ENCODE results near the gene BEST1.

The BEST1 gene

DNA sequence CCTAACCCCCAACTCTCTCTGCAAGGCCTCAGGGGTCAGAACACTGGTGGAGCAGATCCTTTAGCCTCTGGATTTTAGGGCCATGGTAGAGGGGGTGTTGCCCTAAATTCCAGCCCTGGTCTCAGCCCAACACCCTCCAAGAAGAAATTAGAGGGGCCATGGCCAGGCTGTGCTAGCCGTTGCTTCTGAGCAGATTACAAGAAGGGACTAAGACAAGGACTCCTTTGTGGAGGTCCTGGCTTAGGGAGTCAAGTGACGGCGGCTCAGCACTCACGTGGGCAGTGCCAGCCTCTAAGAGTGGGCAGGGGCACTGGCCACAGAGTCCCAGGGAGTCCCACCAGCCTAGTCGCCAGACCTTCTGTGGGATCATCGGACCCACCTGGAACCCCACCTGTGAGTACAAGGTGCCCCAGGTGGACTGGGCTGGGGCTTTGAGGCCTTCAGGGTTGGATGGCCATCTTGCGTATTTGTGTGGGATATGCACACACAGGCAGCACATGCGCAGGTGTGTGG, at the start of gene BEST1:
Gene BEST1 (plus strand): TSS at position 317 of the 513 bp plus-strand sequence. CDS start 1,456 bp downstream, outside the sequence.
- DNase-seq, result no peak

DNA sequence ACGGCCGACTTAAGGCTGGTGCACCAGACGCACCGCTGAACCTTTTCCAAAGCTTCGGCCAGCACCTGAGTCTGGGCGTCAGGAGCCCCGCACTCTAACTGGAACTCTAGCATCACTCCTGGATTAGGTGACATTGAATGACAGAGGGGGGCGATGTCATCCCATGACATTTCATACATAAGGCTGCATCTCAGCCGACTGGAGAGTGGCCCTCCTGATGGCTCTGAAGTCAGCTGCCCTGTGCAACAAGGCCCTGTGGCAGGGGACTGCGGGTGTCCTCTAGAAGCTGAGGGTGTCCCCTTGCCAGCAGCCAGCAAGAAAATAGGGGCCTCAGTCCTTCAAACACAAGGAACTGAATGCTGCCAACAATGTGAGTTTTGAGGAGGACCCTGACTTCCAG, 48.8 kb upstream of the BEST1 start:
- no peak for DNase-seq

DNA sequence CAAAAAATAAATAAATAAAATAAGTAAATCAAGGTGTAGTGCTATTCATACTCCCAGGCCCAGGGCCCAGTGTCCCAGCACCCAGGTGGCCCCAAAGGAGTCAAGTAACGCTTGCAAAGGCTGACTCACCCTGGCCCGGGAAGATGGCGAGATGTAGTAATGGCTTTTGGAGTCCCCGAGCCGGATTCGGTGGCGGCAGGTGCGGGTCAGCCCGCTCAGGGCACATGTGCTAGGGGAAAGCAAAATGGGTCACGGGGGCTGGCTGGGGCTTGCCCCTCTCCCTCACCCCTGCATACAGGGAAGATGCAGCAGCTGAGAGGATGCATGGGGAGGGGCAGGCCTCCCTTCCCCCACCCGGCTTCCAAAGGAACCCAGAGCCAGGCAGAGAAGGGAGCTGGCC, 47.8 kb upstream of the BEST1 start:
- no peak for DNase-seq

DNA sequence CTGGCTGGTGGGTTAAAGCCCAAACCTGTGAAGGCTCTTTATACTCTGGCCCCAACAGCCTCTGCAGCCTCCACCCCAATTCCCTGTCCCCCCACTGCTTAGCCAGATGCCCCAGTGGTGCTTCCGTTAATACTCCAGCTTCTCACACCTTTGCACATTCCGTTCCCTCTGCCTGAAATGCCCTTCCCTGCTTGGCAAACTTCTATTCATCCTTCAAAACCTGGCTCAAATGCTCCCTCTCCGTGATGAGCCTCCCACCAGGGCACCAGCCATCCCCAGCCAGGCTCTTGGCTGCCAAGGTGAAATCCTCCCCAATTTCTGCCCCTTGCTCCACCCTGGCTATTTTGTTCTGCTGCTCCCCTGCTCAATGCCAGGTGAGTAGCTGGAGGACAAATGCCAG, 46.3 kb upstream of the BEST1 start:
- DNase-seq, result no peak

DNA sequence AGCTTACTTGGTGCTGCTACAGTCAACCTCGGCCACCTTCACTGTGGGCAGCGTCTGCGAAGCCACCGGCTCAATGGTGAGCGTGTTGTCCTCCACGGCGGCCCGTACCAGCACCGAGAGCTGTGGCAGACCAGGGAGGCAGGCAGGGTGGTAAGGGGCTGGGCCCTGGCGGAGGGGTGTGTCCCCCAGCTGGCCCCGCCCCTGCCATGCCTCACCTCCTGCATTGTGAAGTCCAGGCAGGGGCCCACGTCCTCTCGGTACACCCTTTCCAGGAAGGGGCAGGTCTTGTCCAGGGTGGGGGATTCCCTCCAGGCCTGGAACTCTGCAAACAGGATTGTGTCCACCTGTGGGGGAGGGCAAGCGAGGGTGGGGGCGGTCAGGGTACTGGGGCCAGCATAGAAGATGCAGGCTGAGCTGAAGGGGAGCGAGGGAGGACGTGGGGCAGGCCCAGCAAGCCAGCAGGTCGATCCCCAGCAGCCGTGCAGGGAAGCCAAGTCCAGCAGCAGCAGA, 45.6 kb upstream of the BEST1 start:
- peak; percentile 48 for DNase-seq

DNA sequence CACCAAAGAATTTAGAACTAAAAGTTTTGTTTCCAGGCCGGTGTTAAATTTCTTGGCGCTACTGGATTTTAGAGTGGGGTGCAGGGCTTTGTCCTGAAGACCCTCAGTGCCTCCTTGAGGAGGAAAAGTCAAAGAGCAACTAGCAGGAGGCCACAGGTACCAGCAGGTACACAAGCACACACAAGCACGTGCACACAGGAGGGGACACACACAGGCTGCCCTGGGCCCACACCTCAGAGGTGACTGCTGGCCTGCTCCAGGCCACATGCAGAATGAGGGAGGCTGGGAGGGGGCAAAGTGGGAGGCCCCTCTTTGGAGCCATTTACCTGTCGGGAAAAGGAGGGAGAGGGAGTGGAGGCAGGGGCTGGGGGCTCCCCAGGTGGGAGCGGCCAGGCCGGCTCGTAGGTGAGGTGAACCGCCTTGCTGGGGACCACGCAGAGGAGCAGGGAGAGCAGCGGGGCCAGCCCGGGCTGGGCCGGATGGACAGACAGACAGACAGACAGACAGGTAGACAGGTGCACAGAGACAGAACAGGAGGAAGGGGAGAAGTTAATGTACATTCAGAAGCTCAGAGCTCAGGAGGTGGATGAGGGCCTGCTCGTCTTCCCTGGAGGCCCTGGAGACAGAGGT, 45.0 kb upstream of the BEST1 start:
- DNase-seq, result no peak

DNA sequence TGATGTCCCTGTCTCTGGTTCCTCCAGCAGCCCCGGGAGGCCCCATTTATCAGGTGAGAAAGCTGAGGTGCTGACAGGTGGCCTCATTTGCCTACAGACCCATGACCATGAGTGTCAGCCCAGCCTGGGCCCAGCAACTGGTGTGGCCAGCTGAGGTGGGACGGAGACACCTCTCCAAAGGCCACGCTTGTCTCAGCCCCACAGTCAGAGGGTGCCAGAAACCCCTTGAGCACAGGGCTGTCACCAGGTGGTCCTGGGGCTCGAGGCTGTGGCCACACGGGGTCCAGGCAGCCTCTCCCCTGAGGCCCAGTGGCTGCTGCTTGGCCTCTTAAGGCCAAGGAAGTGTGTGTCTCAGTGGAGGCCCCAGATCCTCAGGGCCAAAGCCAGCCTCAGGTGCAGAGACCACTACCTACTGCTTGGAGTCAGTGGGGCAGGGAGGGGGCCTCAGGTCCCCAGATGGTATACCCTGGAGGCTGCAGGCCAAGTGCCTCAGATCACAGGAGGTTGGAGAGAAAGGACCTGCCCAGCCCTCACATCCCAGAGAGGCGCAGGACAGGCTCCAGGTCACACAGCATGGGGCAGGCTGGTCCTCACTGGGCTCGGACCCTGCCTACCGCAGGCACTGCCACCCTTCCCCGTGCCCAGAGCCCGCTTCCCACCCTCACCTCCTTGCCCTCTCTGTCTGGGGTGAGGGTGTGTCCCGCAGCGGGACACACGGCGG, 44.2 kb upstream of the BEST1 start:
- DNase-seq, result no peak

DNA sequence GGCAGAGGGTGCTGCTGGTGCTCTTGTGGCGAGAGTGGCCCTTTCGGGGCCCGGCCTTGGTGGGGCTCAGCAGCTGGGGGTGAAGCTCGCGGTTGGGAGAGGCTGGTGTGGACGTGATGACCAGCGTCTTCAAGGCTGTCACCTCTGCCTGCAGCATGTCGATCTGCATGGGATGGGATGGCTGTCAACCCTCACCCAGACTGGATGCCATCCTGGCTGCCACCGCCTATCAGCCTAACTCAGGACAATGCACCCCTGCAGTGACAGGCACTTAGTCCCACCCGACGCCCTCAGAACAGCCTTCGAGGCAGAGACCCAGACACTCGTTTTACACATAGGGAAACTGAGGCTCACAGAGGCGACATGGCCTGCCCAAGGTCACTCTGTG, 43.6 kb upstream of the BEST1 start:
- no peak for DNase-seq

DNA sequence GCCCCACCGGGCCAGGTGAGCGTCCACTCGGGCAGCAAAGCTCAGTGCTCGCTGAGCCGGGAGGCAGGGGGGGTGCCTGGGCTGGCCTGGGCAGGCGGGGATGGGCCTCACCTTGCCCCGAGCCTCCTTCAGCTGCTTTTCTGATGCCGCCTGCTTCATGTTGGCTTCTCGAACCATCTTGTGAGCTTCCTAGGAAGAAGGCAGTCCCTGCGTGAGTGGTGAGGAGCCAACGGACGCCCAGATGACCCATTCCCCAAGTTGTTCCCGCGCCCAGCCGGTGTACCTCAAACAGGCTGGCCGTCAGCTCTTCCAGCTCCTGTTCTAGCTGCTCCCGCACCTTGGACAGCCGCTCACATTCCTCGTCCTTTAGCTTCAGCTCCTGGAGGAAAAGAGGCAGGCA, 42.9 kb upstream of the BEST1 start:
- no peak for DNase-seq

DNA sequence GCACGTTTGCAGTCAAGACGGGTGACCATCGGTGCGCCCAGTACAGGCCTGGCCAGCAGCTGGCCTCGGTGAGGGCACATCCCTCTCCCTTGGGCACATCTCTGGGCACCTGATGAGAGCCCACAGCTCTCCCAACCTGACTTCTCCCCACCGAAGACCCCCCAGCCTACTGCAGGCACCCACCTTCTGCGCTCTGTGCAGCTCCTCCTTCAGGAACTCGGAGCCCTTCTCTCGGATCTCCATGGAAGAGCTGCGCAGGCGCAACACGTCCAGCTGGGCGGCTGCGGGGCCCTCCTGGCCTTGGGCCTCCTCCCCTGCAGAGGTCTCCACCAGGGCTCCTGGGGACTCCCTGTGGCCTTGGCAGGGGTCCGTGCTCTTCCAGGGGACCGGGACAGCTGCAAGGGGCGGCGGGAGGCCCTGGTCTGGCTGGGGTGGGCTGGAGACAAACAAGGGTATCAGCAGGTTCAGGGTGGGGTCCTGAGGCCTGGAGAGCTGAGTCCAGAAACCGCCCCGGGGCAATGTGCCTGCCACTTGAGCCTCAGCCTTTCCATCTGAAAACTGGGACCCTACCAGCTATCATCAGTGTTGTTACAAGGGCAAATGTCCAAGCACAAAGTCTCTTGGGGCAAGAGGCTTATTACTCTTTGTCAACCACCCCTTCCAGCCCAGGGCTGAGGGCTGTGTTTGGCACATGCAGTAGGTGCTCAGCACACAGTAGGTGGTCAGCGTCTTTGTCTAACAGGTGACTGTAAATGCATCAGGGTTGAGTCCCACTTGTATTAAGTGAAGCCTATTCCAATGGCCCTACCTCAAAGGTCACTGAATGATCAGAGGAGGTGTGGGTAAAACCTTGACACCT, 42.1 kb upstream of the BEST1 start:
- no peak for DNase-seq

DNA sequence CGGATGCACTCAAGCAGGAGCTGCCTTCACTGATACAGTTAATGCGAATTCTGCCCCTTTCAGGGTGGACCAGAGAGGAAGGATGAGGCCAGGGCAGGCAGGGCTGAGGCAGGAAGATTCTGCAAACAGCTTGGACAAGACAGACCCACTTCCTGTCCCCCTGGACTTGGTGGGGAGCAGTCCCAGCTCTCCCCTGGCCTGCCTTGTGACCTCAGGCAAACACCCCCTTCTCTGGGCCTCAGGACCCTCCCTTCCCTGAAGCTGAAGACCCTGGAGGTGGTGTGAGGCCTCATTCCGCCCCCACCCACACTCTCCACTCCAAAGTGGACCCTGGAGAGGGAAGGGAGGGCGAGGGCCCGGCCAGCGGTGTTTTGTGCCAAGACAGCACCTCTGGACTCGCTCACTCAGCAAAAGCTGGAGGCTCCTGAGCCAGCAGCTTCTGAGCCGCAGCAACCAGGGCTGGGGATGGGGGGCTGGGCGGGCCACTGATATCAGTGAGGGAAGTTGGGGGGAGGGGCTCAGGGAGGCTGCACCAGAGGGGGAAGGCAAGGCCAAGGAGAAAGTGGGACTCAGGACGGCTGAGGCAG, 41.3 kb upstream of the BEST1 start:
- DNase-seq, result no peak

DNA sequence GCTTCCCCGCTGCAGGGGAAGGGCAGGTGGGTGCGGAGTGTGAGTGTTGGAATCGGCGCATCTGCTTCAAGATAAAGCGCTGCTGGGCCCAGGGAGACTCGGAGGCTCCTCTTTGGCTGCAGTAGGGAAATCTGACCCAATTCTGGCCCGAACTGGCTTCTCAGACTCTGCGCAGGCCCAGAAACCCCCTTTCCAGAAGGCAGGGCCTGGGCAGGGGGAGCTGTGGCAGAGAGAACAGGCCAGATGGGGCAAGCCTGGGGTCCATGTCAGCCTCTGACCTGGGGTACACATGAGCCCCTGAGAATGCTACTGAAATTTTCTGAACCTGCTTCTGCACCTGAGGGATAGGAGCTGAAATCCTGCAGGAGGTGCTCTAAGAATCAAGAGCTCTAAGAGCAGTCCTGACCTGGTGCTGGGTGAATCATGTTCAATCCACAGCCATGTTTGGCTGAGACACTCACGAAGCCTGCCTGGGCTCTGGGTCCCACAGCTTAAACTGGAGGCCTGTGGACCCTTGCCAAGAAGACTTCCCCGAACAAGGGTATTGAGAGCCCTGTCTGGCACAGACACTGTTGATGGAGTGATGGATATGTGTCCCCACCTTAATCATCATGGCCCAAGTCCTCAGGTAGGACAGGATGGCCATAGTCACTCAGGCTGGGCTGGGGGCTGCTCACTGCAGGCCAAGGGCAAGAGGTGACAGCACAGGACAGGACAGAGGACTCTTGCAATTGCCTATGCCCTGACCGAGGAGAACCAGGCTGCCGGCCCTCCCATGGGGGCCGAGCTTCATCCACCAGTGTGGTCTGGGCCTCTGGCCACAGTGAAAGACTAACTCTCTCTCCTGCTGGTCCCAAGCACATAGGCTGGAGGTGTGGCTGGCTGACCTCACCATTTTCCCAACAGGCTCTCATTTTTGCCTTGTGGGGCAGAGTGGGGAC, 39.7 kb upstream of the BEST1 start:
- no peak for DNase-seq

DNA sequence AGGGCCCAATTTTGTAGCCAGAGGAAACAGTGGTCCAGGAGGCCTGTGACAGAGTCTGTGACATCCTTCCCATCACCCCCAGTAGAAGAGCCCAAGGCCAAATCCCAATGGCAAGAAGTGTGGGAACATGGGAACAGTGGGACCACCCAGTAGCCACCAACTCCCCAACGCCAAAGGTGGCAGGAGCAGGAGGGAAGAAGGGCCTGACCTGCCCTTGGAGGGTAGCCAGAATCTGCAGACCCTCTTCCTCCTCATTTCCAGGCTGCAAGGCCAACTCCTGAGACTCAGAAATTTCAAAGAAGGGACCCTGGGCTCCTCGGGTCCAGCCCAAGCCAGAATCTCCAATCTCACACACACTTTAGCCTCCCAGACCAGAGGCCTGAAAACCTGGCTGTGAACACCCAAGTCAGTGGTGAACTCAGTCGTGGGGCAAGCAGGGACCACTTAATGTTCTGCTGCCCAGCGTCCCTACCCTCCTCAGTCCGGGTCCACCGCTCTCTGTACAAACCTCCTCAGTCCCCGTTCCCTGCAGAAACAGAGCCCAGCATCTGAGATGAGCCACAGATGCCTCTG, 38.9 kb upstream of the BEST1 start:
- no peak for DNase-seq

DNA sequence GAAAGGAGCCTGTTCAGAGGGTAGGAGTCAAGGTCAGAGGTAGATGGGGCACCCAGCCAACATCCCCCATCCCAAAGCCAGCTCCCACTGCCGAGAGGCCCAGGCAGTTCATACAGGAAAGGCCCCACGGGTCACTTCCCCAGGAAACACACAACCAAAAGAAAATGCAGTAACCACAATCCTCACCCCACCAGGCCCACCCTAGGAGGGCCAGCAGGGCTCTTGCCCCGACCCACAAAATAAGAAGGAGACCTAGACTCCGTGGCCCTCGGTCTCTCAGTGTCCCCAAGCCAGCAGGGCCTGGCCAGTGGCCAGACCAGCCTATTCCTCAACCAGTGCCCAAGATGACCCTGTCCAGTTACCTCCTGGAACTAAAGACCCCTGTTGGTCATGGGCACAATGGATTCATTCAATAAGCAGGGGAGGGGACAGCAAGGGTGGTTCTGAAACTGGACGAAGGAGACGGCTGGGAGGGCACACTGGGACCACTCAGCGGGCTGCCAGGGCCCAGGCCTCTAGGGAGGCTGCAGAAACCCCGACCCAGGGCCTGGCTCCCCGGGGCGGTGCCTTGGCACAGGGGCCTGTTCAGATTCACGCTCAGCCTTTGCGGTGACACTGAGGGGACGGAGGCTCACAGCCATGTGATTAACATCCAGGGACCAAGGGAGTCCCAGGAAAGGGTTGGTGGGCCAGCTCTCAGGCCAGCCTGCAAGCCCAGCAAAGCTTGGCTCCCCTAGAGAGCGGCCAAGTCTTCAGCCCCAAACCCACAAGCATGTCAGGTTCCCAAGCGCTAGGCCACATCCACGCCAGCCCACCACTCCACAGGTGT, 38.2 kb upstream of the BEST1 start:
- DNase-seq, result no peak

DNA sequence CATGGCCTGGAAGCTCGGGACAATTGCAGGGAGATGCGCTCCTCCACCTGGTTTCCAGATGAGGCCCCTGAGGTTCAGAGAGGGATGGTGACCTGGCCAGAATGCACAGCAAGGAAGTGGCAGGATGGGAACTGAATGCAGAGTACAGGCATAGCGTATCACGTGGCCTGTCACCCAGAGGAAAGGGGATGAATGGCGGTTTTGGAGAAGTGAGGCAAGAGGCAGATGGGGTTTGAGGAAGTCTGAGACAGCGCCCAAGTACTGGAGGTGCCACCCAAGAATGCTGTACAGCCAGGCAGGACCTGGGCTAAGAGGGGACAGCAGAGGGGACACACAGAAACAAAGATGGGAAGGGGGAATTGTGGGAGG, 37.6 kb upstream of the BEST1 start:
- no peak for DNase-seq

DNA sequence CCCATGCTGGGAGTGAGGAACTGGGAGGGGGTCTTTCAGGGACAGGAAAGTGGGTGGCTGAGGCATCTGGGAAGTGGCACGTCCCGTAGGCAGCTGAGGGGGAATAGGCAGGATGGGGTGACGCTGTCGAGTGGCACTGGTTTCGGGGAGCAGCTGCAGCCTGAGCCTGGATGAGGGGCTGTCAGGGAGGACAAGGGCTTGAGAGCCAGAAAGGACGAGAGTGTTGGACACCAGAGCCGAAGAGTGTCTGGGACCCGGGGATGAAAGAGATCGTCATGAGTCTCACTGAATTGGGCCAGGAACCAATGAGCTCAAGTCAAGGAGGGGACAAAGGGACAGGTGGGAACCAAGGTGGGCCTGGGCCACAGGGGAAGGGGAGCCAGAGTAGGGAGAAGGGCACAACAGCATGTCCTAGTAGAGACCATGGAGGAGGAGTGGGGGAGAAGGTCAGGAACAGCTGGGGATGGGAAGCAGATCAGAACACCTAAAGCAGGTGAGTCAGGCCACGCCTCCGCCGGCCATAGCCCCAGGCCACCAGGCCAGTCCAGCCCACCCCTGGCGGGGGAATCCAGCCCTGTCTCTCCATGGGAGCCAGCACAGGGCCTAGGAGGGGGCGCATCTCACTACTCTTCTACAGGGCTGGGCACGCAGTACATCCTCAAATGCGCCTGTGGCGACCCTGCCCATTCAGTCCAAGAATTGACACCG, 37.0 kb upstream of the BEST1 start:
- no peak for DNase-seq

DNA sequence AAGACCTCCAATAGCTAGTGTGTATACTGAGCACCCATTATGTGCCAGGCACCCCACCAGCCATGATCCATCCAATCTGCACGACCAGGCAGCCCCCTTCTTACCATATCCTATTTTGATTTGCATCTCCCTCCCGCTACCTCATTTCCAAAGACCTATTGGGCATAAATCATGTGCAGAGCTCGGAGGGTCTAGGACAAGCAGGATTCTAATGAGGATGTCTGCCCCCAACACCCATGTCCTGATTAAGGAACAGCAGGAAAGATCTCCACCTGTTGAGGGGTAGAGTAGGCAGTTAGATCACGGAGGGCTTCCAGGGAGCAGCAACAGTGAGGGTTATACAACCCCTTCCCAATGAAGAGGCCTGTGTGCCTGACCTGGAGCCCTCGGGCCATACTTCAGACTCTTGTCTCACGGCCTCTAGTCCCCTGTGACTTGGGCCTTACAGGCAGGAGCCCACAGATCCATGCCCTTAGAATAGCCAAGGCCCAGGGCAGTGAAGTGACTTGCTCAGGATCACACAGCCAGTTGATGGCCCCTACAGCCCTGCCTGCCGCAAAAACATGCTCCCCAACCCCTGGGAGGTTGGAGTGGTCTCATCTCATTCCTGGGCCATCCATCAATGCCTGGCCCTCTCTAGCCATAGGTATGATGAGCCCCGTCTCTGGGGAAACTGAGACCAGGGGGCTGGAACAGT, 36.3 kb upstream of the BEST1 start:
- no peak for DNase-seq

DNA sequence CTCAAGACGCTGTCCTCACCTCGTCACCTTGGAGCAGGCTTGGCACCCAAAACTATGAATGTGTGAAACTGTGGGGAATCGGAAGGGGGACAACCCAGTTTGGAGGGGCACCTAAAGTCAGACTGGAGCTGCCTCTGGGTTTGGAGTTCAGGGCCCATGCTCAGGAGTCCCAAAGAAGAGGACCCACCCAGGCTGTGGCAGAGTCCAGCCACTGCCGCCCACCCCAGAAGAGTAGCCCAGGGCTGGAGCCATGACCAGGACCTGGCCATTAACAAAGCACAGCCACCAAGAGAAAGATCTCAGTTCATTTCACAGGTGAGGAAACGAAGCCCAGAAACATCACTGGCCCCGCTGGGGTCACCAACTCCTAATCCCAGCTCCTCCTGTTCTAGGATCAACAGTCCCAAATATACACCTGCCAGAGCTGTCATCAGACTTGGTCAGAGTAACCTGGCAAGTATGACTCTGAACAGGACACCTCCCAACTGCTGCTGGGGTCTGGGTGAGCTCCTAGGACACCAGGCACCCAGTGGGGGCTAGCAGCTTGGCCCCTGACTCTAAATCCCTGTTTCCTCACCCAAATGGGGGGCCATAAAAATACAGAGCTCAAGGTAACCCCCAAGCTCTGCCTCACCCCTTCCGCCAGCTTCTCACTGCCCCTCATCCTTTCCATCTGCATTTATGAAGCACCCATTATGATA, 35.5 kb upstream of the BEST1 start:
- peak; percentile 10 for DNase-seq
